GM19467 (cell line): ENCODE data around the gene LY86.
"Not testable (repeated sequence)": the region's sequence is repeated elsewhere in the genome, so short reads cannot be mapped to it uniquely, and the experiment has no call there.

ENCODE experiments used
- ATAC-seq: cut with Tn5 transposase; IDR thresholded peaks from one replicate; pipeline ENCODE4 v1.9.1; 2021; ENCODE audit warnings: mild to moderate bottlenecking, moderate library complexity; ENCODE audit not compliant: unreplicated experiment

The LY86 gene

DNA sequence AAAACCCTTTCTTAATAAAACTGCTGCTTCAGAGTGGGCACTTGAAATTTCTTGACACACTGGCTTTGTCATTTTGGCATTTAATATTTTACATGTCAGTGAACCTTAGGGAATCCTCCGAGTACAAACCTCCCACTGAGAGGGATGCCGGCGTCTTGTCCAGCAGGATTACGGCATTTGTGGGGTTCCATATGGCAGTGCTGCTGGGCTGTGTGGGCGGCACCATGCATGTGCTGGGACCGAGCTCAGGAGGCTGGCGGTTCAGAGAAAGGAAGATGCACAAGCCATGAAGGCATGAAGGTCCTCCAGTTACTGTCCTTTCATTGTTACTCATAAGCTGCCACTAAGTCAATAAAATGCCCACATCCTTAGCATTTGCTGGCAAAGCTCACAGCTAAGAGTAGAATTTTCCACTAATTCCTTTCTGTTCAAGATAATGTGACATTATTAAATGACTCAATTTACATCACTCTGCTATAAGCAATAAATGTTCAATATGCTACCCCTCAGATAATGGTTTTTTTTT is 61.4 kb downstream of the LY86 start:
- no peak for ATAC-seq

DNA sequence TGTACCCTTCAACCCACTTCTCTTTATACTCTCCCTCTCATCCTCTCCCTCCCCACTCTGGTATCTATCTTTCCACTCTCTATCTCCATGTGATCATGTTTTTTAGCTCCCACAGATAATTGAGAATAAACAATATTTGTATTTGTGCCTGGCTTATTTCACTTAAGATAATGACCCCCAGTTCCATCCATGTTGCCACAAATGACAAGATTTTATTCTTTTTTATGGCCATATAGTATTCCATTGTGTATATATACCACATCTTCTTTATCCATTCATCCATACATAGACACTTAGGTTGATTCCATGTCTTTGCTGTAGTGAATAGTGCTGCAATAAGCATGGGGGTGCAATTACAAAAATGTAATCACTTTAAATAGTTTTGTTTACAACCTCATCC is 62.3 kb downstream of the LY86 start:
- ATAC-seq: no peak

DNA sequence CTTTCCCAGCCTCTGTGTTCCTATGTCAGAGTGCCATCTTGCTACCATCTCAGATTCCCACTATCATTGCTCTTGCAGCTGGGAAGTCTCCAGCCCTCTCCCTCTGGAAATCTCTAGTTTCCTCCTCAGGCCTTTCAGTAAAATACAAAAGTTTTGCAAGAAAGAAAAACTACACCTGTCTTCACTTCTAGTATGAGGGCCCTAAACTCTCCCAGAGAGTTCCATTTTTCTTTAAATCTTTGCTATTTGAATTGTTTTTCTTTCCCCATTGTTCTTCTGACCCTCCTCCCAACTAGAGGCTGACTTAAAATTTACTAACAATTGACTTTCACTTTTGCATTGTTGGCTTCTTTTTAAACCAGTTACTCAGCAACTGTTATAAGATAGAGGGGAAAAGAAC is 62.8 kb downstream of the LY86 start:
- no peak for ATAC-seq

DNA sequence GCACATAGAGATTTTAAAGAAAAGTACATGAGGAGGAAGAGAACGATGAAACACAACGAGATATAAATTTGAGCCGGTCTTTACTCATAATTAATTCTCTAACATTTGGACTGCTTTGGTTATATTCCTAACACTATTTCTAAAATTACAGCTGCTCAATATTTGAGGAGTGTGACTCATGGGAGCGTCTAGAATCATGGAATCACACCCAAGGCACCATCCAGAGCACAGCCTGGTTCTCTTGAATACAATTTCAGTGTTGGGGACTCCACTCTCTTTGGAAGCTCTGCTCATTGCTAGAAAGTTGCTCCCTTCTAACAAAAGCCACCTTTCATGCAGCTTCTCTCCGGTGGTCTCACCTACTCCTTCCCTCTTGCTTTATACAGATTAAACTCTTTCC is 64.4 kb downstream of the LY86 start:
- ATAC-seq: no peak

DNA sequence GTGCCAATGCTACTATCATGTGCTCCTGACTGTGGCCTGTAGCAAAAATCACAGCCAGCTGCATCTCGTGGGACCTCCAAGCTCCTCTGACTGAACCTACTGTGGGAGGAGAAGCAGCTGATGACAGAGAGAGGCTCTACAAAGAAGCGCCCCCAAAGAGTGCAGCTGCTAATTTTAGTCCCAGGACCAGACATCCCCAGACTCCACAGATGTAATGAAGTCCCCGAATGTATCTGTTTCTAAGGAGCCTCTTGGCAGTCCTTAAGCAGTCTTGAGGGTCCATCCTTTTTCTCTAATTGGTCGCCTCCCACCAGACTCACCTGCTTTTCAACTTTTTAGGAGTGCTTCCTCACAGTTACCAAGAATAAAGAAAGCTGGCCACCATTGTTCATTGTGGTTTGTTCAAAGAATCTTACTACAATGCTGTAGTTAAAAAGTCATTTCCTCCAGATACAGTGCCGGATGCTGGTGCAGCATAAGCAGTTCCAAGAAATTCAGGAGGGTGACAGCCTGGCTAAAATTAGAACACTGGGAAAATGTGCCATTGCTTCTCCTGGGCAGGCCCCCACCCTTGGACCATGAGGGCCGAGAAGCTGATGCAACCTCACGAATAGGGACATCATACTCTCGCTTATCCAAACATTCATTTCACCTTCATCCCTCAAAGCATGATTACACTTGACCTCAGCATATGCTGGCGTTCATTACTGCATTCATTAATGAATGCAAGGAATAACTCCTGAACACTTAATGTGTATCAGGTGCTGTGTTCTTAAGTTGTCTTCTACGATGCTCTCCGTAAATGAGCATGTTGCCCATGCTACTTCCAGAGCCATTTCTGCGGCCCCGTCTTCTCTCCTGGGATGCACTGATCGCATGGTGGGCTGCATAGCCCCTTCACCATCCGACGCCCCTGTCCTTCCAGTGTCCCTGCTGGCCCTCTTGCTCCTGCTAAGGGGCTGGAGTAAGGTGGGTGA is 66.4 kb downstream of the LY86 start:
- ATAC-seq: no peak

DNA sequence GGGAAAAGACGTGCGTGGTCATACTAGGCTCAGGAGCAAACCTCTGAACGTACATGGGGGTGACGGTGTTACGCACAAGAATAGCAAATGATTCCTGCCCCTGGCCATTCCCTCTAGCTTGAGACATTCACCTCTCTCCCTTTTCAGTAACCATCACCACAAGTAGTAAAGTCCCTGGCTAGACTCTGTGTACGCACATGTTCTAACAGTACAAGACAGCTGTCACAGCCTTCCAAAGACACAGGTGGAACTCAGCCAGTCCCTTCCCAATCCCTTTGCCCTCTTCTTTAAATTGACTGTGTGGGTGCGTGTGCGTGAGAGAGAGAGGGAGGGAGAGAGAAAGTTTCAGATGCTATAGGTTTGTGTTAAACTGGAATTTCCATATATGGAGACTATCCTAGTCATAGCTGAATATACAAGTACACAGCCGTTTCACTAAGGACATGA is 67.3 kb downstream of the LY86 start:
- ATAC-seq: no peak

DNA sequence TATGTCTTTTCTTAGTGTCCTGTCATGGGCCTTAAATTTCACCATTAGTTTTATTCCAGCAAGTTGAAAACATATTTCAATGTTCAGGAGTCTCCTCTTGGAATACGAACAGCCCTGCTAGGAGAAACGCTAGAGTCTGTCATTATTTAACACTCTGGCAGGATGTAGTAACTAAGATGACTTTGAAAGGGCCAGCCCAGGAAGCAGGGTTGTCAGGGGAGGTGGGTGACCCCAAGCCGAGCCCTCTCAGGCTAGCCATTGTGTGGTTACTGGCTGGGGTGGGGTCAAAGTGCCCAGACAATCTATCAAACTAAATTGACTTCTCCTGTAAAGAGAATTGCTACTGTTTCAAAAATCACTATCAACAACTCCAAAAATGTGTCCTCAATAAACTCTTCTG is 67.8 kb downstream of the LY86 start:
- no peak for ATAC-seq

DNA sequence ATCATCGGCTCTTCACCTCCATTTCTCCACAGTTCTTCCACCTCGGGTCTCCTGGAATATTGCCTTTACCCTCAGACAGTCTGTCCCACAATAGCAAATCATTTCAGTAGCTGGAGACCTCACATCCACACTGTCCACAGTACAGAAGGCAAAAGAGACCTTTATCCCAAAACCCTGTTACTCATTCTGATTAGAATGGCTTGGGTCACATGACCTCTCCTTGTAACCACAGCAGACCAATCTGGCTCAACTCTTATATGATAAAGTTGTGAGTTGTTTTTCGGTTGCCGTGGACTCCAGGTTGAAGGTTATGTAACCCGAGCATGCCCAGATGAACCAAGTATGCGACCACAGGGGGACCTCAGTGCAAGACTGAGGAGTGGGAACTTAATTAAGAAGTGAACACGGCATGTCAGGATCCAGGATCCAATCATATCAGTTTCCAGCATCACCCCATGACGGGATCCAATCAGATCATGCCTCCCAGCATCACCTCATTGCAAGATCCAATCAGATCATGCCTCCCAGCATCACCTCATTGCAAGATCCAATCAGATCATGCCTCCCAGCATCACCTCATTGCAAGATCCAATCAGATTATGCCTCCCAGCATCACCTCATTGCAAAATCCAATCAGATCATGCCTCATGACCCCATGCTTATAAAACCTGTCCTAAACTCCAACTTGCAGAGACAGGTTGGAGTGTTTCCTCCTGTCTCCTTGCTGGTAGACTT is 68.7 kb downstream of the LY86 start:
- ATAC-seq: no peak

DNA sequence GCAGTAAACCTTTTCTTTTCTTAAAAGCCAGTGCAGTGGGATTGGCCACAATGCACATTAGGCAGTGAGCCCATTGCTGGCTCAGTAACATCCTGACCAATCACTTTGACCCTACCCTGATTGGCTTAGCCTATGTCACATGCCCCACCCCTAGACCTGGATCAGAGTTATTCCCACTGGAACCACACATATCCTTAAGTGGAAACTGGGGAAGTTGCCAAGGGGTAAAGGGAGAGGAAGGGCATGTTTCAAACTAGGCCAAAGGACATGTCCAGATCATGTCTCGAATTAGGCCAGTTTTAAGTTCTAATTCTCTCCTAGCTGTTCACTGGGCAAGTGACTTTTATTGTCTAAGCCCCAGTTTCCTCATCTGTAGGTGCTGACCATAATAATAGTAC is 69.3 kb downstream of the LY86 start:
- no peak for ATAC-seq

DNA sequence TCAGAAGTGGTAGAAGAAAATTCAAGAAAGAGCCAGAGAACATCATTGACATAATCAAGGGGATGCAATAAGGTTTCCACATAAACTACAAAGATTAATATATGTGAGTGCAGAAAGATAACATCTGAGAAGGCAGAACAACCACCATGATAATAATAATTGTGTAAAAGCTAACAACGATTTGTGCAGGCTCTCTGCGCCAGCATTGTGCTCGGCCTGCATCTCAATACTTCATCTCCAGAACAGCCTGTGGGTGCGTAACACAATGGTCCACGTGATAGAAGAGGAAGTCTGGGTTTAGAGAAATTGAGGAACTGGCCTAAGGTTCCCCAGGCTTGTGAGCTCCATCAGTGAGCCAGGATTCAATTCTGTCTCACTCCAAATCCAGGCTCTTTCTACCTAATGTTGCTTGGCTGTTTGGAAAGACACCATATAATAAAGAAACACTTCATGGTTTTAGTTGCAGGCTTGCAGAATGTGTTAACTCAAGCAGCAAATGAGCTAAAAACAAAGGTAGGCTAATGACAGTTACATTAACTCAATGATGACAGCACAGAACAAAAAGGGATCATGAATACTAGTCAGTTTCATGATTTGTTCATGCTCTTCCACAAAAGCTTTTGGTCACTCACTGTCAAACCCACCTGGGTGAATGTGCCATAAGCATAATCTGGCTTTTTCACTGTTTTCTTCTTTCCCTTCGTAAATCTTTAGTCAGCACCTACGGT is 71.2 kb downstream of the LY86 start:
- ATAC-seq: no peak

DNA sequence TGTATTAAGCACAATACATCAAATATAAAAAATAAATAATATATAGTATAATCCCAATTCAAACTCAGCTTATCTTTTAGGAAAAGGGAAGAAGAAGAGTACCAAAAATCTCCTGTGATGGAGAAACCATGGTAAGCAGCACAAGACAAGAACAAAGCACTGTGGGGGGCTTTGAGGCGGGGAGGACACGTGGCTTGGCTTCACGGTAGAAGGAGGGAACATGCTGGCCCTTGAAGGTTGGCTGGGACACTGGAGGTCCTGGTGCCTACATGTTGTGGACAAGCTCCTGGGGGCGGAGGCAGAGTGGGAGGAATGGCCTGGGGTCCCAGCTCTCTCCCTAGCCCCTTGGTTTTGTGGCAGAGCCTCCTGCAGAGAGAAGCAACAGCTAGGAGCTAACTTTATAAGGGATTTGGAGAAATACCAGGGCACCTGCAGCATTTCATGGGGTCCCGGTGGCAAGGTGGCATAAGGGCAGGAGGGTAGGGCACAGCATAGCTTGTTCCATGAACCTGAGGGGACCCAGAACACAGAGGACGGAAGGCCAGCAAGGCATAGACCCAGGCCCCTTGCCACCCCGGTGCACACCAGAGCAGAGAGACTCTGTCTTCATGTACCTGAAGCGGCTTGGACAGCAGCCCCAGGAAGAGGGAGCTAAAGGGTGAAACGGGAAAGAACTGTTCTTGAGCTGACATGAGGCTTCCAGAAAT is 72.0 kb downstream of the LY86 start:
- no peak for ATAC-seq

DNA sequence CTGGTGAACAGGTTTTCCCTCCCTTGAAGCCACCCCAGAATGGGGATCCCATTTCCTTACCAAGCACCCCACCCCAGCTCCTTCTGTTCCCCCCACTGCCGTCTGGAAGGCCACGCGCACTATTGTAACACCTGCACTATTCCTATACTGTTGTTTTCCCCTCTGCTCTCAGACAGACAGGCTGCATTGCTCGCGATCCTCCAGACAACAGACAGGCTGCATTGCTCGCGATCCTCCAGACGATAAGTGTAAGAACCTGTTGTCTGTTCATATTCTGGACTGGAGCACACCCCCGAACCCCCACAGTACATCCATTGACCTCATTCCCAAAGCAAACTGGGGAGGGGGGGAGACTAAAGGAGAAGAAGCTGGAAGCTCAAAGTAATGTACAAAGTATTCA is 72.7 kb downstream of the LY86 start:
- no peak for ATAC-seq

DNA sequence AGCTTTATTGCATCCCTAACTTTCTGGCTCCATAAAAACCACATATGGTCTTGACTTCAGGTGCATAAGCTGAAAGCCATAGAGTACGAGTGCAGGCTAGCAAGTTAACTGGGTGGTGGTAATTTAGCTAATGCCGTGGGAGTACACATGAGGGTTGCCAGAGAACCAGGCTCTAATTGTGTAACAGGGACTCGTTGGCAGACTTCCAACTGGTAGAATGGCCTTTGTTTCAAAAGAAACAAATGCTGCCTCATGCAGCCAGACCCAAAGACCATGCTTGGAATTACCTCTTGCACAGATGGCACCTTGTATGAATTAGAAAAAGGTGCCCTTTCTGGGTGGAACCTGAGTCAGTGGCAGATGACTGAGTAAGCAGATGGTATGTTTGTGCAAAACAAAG is 73.2 kb downstream of the LY86 start:
- no peak for ATAC-seq

DNA sequence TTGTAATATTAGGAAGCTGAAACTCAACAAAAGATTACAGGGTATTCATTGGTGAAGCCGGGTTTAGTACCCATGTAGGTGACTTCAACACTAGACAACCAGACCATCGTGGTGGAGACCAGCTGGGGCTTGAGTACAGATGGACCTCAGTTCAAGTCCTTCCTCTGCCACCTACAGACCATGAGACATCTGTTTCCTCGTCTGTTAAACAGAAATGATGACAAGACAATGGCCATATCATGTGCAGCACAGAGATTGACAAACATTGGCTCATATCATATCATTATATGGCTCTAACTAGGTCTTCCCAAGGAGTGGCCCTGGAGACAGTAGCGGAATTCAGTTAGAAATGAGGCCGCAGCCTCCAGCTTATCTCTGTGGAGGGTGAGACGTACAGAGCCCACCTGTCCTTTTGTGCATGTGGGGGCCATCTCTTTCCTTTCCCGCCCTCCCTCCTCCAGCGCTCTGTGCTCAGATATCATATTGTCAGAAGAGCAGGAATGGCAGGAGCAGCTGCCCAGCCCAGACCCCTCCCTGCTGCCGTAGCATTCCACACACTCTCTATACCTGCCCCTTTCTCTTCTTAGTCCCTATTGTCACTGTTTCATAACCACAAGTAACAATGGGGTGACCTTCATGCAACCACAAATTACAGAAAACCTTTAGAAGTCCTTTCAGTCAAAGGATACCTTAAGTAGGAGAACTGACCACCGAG is 75.1 kb downstream of the LY86 start:
- ATAC-seq: no peak

DNA sequence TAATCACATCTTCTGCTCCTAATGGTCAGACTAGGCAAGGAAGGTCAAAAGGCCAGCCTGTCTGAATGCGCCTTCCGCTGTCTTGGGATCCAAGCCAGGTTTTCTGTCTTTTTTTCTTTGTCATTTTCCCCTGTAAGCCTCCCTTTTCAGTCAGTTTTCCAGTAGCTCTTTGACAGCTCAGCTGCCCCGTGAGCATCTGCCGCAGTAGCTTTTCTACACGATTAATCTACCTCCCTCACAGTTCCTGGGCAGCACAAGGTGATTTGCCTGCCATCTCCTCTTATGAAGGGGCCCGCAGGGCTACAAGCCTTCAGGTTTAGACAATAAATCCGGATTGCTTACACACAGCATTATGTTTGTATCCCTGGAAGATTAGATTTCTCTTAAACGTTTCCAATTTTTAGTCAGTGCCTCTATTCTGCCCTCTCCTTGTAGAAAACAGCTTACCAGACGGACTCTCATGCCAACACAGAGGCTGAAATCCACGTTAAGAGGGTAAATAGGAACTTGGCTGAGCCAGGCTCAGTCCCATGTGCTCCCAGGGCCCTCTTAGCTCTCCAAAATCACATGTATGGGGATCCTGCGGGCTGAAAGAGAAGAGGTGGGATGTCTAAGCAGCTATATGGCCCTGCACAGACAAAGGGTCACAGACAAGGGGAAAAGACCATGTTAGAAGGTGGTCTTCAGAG is 77.2 kb downstream of the LY86 start:
- ATAC-seq: no peak

DNA sequence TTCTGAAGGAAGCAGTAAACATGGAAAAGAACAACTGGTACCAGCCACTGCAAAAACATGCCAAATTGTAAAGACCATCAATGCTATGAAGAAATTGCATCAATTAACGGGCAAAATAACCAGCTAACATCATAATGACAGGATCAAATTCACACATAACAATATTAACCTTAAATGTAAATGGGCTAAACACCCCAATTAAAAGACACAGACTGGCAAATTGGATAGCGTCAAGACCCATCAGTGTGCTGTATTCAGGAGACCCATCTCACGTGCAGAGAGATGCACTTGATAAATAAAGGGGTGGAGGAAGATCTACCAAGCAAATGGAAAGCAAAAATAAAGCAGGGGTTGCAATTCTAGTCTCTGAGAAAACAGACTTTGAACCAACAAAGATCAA is 81.6 kb downstream of the LY86 start:
- not testable (repeated sequence) for ATAC-seq

DNA sequence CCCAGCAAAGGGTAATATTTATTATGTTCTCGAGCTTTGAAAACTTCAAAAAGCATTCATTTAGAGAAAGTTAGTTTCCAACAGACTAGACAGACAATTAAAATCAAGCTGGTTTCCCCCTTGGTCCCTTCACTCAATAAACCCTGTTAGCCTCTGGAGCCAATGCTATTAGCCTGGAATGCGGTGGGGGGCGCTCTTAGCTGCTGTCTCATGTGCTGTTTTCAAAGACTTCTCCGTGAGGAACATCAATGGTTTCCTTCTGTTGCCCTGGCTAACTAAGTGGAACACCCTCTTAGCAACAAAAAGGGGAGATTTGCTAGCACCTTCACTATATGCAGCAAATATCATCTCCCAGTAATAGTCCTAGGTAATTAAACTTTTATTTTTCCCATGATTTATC is 86.4 kb downstream of the LY86 start:
- no peak for ATAC-seq

DNA sequence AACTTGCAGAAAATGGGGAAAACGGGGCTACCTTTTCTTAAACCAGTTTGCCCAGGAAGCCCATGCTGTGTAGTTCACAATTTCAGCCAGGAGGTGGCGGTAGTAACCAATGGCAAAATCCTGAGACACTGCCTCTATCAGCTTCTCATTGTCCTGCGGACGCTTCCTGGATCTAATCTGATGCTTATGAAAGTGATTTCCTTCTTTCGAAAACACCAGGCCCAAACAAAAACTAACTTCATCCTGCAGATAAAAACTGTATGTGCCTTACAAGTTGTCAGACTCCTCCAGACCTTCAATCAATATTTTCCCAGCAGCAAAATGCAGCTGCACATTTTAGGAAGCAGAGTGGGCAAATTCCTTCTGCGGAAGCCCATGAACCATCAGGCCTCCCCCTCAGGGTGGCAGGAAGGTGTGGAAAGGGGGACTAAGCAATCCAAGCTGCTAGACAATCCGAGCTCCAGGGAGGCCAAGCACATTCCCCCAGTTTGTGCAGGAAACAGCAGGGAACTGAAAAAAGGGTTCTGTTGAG is 88.5 kb downstream of the LY86 start:
- ATAC-seq: no peak

DNA sequence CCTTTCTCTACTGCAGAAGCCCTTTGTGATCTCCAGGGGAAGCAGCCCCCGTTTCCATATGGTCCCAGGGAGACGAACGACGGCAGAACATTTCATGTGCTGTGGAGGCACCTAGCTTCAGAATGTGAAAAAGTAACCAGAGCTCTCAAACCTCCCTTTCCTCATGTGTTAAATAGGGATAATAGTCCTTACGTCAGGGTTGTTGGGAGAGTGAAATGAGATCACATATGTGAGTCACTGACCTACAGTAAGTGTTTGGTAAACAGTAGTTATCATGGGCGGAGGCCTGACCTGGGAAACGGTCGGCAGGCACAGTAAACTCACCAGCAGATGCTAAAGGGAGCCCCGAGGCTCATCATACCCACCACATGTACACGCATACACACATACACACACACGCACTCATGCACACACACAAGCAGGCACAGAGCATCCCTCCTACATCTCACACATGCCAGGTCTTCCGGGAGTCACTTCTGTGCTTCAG is 89.7 kb downstream of the LY86 start:
- ATAC-seq: no peak
